NT2/D1 (cell line): ENCODE measurements around the gene R3HCC1L.

Experiments
- YY1 ChIP-seq: IDR thresholded peaks from 2 replicates; pipeline ENCODE4 v1.6.1; 2011; ENCODE audit not compliant: insufficient read length, insufficient read depth
- ZNF274 ChIP-seq: IDR thresholded peaks from 2 replicates; pipeline ENCODE4 v1.6.1; 2011; ENCODE audit warnings: mild to moderate bottlenecking, low read depth, low read length

- no peak for TF ChIP-seq YY1
- no peak for TF ChIP-seq ZNF274
These were observed 120.9 kb downstream of the R3HCC1L start for GRCh38 chr10:98255146-98255877.
